Endometrial microvascular endothelial cells (primary cell): ENCODE results near the gene IFIT1B. TPM values are rescaled to one million over a fixed set of nuclear protein-coding genes. Genes with fewer than 3 reads are reported as not detected.

ENCODE experiments used
- in situ Hi-C: cut with HindIII; loops from 2 replicates; pipeline ENCODE4 v1.10.0; 2017; ENCODE audit warnings: low sequenced_read_pairs, low pct_unique_long_range_greater_than_20kb; ENCODE audit errors: inconsistent ontology term
- total RNA-seq: library from RNA; depleted of rRNA; stranded (reverse); fragments of >200 nt; gene quantifications from one replicate; pipeline ENCODE4 v1.2.3, GENCODE V29; 2015; ENCODE audit errors: inconsistent ontology term

Gene IFIT1B
- total RNA-seq, 1 donor from 2014 or later, result not detected

DNA sequence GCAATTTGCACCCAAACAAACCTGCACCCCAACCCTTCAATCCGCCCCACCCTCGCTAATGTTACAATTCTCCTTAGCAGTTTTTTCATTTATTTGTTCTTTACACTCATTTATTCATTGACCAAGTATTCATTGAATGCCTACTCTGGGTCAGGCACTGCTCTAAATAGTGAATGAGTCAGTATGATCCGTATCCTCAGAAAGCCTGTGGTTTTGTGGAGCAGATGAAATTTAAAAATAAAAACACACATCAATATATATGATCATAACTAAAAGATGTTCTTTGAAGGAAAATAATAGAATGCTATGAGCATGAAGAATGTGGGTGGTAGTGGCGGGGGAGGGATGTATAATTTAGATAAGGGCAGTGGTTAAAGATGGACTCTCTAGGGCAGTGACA, 49.8 kb downstream of the IFIT1B start:
- in situ Hi-C loops, result no loop called here

DNA sequence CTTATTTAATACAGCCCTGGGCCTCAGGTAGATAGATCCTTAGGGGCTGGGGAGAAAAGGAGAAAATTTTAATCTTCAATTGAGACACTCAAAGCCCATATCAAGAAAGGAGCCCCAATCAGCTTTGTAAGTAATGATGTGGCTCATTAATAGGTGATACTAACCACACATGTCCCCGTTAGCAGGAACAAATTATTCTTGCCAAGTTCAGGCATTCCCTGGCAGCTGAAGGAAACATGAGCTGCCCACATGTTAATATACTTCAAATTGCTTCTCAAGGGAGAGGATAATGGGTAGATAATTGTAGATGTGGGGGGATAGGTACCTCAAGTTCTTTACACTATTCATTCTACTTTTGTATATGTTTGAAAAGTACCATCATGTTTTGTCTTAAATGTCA, 51.0 kb downstream of the IFIT1B start:
- in situ Hi-C loops, result no loop called here

DNA sequence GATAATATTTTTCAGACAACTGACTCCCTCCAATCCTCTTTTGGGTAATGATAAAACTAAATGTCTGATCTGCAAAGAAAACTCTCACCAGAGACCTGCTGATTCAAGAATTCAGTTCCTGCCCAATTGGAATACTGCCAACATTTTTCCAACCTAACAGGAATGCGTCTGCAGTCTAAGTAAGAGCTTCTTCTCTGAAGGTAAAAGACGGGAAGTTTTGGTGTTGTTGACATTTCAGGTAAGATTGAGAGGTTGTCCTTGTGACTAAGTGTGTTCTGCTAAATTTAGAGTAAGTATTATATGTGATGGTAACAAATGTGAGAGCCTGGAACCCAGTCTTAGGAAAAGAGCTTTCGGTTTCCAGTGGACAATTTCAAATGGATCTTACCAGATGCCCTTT, 54.1 kb downstream of the IFIT1B start:
- in situ Hi-C loops, result no loop called here

Other genes with a start within 250 kb of the IFIT1B start
- gene CH25H, start 170.7 kb upstream of the IFIT1B start, total RNA-seq, result not detected
- 26.7 TPM for gene LIPA, start 126.3 kb upstream of the IFIT1B start, total RNA-seq
- gene IFIT2, start 76.0 kb upstream of the IFIT1B start, total RNA-seq, result 0.84 TPM
- 20.9 TPM for gene IFIT3, start 50.1 kb upstream of the IFIT1B start, total RNA-seq
- gene IFIT1, start 14.6 kb downstream of the IFIT1B start, total RNA-seq, result 7.2 TPM
- gene IFIT5, start 36.5 kb downstream of the IFIT1B start, total RNA-seq, result 12.9 TPM
- gene SLC16A12, start 157.5 kb downstream of the IFIT1B start, total RNA-seq, result not detected